Suppressor macrophage (primary cell): ENCODE results near the gene RBM23.
A peak's percentile ranks its signal among the peaks of the same experiment; 100 is the strongest.
"Not testable (repeated sequence)": the region's sequence is repeated elsewhere in the genome, so short reads cannot be mapped to it uniquely, and the experiment has no call there.

Experiments
- DNase-seq, 4 experiments: peaks; one replicate each; pipeline ENCODE4 v3.0.0-alpha.2; 2020 to 2022

Gene RBM23

DNA sequence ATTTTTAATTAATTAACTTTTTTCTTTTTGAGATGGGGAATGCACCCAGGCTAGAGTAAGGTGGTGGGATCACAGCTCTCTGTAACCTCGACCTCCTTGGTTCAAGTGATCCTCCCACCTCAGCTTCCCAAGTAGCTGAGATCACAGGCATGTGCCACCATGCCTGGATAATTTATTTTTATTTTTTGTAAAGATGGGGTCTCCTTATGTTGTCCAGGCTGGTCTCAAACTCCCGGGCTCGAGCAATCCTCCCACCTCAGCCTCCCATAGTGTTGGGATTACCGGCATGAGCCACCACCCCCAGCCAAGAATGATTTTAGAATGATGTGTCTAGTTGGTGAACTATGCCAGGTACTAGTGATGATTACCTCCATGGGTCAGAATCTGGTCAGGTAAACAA is 54.0 kb downstream of the RBM23 start:
- no peak for DNase-seq

DNA sequence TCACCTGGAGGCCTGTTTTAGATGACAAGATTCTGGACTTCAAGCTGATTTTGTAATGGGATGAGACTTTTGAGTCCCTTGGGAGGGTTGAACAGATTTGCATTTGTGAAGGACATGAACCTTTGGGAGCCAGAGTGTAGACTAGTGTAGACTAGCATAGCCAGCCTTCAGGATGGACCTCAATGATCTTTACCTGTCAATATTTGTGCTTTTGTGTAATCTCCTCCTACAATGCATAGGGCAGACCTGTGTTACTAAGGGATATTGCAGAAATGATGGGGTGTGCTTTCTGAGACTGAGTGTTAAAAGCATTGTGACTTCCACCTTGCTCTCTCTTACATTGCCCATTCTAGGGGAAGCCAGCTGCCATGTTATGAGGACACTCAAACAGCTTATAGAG is 57.3 kb downstream of the RBM23 start:
- no peak for DNase-seq

DNA sequence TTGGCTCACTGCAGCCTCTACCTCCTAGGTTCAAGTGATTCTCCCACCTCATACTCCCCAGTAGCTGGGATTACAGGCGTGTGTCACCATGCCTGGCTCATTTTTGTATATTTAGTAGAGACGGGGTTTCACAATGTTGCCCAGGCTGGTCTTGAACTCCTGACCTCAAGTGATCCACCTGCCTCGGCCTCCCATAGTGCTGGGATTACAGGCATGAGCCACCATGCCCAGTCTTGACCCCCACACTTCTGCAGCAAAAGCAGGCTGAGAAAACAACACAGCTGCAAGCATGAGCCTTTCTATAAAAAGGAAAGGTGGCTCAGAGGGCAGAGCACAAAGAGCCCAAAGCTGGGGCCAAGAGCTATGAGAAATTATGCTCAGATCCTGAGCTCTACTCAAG is 58.6 kb downstream of the RBM23 start:
- not testable (repeated sequence) for DNase-seq

DNA sequence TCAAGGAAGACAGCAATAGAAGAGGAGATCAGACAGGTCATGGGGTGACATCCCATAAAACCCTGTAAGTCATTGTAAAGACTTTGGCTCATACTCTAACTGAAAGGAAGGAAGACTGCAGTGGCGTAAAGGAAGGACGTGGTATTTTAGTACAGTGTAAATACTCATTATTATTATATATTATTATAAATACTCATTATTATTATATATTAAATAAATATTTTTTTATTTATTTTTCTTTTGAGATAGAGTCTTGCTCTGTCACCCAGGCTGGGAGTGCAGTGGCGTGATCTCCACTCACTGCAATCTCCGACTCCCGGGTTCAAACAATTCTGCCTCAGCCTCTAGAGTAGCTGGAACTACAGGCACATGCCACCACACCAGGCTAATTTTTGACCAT is 62.5 kb downstream of the RBM23 start:
- DNase-seq, result no peak

DNA sequence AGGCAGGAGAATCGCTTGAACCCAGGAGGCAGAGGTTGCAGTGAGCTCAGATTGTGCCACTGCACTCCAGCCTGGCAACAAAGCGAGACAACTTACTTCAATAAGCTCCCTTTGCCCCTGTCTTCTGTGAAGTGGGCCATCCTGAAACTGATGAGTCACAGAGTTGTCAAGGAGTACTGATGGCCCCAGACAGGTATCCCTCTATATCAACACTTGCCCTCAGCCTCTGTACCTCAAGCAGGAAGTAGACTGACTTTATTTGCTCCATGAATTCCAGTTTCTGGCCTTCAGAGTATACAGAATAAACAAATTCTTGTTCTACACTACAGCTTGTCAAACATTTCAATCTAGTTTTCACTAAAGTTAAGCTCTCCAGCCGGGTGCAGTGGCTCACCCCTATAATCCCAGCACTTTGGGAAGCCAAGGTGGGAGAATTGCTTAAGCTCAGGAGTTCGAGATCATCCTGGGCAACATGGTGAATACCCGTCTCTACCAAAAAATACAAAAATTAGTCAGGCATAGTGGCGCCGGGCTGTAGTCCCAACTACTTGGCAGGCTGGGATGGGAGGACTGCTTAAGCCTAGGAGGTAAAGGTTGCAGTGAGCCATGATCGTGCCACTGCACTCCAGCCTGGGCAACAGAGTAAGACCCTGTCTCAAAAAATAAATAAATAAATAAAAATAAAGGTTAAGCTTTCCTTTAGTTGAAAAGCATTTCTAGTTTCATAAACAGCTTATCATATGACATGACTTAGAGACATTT is 63.8 kb downstream of the RBM23 start:
- no peak for DNase-seq

DNA sequence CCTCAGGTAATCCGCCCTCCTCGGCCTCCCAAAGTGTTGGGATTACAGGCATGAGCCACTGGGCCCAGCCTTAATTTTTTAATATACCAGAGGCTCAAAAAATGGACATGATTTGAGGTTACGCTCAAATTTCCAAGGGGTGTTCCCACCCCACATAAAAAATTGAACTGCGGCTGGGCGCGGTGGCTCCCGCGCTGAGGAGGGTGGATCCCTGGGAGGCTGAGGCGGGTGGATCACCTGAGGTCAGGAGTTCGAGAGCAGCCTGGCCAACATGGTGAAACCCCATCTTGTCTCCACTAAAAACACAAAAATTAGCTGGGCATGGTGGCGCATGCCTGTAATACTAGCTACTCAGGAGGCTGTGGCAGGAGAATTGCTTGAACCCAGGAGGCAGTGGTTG is 64.7 kb downstream of the RBM23 start:
- not testable (repeated sequence) for DNase-seq

DNA sequence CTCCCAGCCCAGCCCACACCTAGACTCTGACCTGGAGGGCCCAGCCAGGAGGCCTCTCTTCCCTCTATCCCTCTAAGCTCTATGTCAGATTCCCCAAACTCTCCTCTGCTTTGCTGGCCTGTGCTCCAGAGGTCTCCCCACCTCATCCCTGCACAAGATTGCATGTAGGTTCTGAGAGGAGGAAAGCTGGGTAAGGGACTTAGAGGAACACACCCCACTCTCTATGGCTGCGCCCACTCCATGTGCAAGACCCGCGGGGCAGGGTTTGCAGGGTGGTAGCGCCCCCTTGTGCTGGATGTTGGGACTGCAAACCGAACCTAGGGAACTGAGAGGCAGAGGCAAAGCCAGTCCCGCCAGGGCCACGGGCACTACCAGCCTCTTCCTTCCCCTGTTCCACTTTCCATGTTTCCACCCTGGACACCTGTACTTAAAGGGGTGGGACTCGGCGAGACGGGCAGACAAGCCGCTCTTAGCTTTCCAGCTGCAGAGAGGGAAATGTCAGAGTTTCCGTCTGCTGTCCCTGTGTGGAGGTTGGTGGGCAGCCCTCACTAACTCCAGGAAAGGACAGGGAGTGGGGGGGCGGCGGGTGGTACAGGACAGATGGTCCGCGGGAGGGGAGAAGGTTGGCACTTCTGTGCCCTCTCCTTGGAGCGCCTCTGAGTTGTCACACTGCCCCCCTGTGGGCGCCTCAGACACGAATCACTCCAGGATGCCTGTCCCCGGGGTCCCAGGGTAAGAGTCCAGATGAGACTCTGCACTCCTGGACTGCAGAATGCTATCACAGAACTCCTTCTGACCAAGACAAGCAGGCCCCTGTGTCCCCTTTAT is 65.8 kb downstream of the RBM23 start:
- DNase-seq, result peak; percentile 87 to 95 (median 92)

DNA sequence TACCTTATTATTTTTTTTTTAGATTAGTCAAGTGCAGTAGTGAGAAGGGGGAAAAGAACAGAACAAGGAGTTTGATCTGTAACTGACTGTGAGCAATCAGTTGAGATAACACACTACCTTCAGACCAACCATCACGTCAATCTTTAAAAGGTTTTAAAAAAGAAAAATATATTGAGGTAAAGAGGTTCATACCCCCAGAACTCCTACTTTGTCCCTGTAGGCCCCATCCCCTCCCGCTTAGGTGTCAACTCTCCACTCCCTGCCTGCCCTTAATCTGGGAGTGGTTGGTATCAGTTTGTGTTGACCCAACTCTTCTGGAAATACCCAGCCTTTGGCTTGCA is 66.4 kb downstream of the RBM23 start:
- no peak for DNase-seq

DNA sequence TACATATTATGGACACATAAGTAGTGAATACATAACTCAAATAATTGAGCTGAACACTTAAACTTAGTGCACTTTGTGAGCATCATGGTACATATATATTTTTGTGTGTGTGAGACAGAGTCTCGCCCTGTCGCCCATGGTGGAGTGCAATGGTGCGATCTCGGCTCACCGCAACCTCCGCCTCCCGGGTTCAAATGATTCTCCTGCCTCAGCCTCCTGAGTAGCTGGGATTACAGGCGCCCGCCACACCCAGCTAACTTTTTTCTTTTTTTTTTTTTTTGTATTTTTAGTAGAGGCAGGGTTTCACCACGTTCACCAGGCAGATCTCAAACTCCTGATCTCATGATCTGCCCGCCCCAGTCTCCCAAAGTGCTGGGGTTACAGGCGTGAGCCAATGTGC is 66.8 kb downstream of the RBM23 start:
- DNase-seq, result not testable (repeated sequence)

DNA sequence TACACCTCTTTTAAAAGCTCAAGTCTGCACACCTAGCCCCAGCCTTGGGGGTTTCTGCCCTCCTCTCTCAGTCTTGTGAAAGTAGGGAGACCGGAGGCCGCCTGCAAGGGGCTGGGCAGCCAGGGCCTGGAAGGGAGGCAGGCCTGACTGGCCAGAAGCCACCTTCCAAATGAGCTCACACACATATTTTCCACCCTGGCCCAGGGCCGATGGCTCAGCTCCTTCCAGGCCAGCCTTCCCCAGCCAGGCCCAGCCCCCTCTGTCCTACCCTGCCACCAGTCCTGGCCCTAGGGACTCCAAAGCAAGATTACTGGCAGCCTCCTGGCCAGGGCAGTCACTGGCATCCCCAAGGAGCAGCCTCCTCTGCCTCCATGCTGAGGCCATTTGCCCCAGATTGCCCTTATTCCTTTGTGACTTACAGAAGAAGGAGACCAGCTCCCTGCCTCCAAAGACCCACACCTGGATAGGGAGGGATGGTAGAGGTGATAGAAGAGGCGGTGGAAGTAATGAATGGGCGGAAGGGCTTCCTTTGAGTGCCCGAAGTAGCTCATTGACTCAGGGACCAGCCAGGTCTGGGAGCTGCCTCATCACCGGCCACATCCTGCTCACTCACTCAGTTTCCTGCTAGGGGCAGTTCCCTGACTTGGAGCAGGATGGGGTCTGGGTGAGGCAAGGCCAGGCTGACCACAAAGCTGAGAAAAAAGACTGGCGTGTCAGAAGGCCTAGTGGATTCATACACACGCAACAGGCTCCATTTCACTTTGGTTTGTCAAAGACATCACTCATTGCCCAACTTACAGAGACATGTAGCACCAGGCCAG is 67.8 kb downstream of the RBM23 start:
- DNase-seq, result peak; percentile 71 to 91 (median 79)

DNA sequence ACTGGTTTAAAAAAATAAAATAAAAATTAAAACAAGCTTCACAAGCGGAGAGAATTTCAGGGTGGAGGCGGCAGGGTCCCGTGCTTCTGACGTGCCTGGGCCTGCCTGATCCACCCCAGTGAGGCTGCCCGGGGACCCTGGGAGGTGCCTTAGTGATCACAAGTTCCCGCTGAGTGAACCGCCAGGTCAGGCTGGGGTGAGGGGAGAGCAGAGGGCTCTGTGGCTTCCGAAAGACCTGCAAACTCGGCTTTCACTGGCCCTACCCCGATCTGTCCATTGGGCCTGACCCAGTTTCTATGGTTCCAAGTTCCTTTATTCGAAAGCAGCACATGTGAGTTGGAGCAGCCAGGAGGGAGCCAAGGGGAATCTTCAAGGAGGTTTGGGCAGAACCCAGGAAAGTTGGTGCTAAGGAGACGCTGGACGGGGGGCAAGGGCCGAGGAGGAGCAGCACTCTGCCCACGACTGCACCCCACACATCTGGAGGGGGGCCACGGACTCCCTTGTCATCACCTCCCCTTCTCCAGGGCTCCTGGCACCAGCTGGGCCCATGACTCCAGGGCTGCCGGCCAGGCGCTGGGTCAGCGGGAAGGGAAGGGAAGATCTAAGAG is 69.6 kb downstream of the RBM23 start:
- no peak for DNase-seq

DNA sequence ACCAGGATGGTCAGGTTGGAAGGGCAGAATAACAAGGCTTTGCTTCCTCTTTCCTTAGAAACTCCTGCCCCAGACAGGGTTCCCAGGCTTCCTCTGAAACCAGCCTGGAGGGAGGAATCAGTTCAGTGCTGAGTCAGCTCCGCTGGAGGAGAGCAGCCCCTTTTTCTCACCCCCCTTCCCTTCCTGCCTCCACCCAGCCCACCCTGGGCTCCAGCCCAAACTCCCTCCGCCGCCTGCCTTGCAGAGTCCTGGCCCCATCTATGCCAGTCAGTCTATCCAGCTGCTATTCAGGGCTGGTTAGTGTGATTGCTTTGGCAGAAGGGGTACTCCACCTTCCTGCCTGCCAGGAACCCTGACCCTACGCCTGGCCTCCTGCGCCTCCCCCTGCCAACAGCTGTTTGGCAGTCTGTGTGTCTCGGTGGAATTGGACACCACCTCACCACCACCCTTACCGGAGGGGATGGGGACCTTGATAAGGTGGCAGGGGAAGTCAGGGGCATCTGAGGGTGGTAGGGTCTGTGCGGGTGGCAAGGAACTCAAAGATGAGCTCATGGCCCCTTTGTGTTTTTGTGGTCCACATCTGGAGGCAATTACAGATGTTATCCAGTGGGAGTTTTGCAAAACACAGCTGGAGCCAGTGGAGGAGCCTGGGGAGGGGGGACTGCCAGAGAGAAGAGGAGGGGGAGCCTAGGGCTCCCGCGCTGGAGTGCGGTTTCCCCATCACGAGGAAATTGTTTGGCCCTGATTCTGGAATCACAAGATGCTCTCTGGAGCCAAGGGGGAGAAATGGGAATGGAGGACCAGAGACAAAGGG is 70.4 kb downstream of the RBM23 start:
- peak in 3 of 4 experiments; percentile 64 to 72 (median 68) for DNase-seq

DNA sequence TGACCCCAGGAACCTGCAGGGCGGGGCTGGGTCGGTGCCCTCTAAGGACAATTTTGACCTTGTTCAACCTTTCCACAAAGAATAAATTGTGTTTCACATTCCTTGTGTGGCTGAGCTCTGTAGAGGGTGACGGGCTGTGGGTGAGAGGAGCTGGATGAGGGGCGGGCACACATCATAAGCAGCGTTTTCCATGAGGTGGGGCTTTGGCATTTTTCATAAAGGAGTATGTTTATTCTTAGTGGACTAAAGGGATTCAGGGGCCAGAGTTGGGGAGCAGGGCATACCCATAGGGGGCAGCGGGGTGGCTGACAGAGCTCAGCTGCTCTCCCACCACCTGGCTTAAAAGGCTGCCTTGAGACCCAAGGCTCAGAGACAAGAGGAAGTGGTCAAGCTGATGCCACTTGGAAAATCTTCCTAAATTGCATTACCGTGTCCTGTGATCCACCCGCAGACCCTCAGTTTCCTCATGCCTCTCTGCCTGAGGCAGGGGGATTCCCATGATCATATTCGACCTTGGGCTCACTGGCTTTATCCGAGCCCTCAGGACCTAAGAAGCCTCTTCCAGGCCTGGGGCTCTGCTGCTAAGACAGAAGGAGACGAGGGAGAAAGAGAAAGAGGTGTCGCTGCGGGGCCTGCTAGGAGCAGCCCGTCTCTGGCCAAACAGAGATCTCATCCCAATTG is 71.1 kb downstream of the RBM23 start:
- DNase-seq, result peak; percentile 66 to 87 (median 81)

DNA sequence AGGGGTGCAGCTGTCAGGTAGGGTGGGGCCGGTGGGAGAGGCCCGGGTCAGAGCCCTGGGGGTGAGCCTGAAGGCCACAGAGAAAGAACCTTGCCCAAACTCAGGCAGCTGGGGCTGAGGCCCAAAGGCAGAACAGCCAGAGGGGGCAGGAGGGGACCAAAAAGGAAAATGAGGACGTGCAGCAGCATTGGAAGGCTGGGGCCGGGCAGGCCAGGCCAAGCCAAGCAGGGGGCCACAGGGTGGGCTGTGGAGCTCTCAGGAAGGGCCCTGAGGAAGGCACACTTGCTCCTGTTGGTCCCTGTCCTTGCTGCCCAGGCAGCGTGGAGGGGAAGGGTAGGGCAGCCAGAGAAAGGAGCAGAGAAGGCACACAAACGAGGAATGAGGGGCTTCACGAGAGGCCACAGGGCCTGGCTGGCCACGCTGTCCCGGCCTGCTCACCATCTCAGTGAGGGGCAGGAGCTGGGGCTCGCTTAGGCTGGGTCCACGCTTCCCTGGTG is 72.1 kb downstream of the RBM23 start:
- no peak for DNase-seq

DNA sequence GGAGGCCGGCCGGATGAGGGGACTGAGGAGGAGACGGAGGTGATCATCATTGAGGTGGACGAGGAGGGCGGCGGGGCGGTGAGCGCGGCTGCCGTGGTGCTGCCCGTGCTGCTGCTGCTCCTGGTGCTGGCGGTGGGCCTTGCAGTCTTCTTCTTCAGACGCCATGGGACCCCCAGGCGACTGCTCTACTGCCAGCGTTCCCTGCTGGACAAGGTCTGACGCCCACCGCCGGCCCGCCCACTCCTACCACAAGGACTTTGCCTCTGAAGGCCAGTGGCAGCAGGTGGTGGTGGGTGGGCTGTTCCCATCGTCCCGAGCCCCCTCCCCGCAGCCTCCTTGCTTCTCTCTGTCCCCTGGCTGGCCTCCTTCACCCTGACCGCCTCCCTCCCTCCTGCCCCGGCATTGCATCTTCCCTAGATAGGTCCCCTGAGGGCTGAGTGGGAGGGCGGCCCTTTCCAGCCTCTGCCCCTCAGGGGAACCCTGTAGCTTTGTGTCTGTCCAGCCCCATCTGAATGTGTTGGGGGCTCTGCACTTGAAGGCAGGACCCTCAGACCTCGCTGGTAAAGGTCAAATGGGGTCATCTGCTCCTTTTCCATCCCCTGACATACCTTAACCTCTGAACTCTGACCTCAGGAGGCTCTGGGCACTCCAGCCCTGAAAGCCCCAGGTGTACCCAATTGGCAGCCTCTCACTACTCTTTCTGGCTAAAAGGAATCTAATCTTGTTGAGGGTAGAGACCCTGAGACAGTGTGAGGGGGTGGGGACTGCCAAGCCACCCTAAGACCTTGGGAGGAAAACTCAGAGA is 72.9 kb downstream of the RBM23 start:
- no peak for DNase-seq

DNA sequence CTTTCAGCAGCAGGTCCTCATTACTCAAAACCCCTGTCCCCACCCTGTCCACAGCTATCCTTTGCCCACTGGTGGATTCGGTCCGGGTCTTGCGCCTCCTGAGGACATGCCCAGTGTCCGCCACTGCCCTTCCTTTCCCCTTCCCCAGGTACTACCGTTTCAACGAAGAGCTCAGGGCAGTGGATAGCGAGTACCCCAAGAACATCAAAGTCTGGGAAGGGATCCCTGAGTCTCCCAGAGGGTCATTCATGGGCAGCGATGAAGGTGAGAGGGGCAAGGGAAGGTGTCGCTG is 73.9 kb downstream of the RBM23 start:
- no peak for DNase-seq

DNA sequence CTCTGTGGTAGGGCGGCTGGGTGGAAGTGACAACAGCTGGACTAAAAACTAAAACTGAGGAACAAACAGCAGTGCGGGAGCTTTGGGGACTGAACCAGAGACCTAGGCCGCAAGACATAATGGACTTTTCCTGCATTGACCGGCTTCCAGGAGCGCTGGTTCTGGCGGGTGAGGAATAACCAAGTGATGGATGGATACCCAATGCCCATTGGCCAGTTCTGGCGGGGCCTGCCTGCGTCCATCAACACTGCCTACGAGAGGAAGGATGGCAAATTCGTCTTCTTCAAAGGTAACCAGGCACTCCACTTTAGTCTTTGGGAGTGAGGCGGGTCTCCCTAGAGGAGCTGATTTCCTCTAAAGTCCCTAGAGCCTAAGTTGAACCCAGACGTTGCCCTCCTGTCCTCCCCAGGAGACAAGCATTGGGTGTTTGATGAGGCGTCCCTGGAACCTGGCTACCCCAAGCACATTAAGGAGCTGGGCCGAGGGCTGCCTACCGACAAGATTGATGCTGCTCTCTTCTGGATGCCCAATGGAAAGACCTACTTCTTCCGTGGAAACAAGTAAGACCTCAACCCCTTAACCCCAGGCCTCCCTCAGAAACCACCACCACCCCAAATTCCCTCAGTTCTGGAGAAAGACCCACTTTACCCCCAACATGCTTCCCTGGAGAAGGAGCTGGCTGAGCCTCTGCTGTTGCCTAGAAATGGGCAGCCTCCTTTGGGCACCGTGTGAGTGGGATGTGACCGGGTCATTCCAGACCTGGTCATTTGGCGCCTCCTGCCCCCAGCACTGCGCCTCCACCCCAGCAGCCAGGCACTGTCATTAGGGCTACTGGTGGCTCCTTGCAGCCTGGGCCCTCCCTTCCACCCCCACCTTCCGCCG is 74.5 kb downstream of the RBM23 start:
- no peak for DNase-seq
